NAMALWA (cell line): ENCODE results near the gene SH3D19.

Source experiments
- DNase-seq: peaks from one replicate; pipeline ENCODE4 v3.0.0-alpha.2; 2015; ENCODE audit warnings: low spot score

SH3D19 gene

GRCh38 chr4:151228189-151229119 is 97.0 kb downstream of the SH3D19 start:
- DNase-seq: no peak

GRCh38 chr4:151227731-151228130 is 97.7 kb downstream of the SH3D19 start:
- no peak for DNase-seq

GRCh38 chr4:151227172-151227571 is 98.2 kb downstream of the SH3D19 start:
- DNase-seq: no peak

- no peak for DNase-seq
These were observed 99.1 kb downstream of the SH3D19 start for GRCh38 chr4:151226004-151226932.

GRCh38 chr4:151223465-151223864 is 101.9 kb downstream of the SH3D19 start:
- no peak for DNase-seq

- no peak for DNase-seq
These were observed 105.5 kb downstream of the SH3D19 start for GRCh38 chr4:151219948-151220347.

- DNase-seq: no peak
These were observed 106.3 kb downstream of the SH3D19 start for GRCh38 chr4:151219091-151219490.

GRCh38 chr4:151218343-151218742 is 107.1 kb downstream of the SH3D19 start:
- no peak for DNase-seq

- DNase-seq: no peak
These were observed 108.1 kb downstream of the SH3D19 start for GRCh38 chr4:151217326-151217725.

GRCh38 chr4:151215295-151215694 is 110.1 kb downstream of the SH3D19 start:
- DNase-seq: no peak

GRCh38 chr4:151207868-151208267 is 117.5 kb downstream of the SH3D19 start:
- DNase-seq: no peak

GRCh38 chr4:151207186-151207585 is 118.2 kb downstream of the SH3D19 start:
- DNase-seq: no peak

GRCh38 chr4:151206241-151207005 is 119.0 kb downstream of the SH3D19 start:
- no peak for DNase-seq

- DNase-seq: no peak
These were observed 119.7 kb downstream of the SH3D19 start for GRCh38 chr4:151205722-151206121.

GRCh38 chr4:151204925-151205524 is 120.4 kb downstream of the SH3D19 start:
- no peak for DNase-seq

- no peak for DNase-seq
These were observed 122.5 kb downstream of the SH3D19 start for GRCh38 chr4:151202851-151203455.

- no peak for DNase-seq
These were observed 123.0 kb downstream of the SH3D19 start for GRCh38 chr4:151202381-151202780.

GRCh38 chr4:151199319-151200190 is 125.8 kb downstream of the SH3D19 start:
- no peak for DNase-seq

GRCh38 chr4:151198748-151199147 is 126.7 kb downstream of the SH3D19 start:
- no peak for DNase-seq

GRCh38 chr4:151197247-151197646 is 128.2 kb downstream of the SH3D19 start:
- DNase-seq: no peak
